ENCODE data around the gene NOP14.

The NOP14 gene

GRCh38 chr4:2908686-2909085 lies 54.5 kb downstream of the NOP14 start:
- no peak for DNase-seq

- DNase-seq: no peak
Measured at GRCh38 chr4:2907706-2908293, 55.4 kb downstream of the NOP14 start.

DNA sequence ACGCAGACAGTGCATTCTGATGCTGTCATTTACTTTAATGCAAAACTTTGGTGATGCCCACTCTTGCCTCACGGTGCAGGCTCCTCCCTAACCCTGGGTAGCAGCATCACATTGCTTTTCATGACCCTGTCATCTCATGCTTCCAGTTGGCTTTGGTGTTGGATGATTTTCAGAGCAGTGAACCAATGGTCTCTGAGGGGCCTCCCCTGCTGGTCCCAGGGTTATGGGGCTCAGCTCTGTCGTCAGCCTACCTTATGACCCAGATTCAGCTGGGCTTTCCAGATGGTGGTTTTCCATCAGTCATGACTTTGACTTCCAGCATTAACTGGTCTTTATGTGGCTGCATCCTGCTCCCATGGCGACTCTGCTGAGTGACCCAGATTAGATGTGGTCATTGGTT lies 56.0 kb downstream of the NOP14 start:
- no peak for DNase-seq

- no peak for DNase-seq
Measured at GRCh38 chr4:2906218-2906617, 57.0 kb downstream of the NOP14 start.

DNA sequence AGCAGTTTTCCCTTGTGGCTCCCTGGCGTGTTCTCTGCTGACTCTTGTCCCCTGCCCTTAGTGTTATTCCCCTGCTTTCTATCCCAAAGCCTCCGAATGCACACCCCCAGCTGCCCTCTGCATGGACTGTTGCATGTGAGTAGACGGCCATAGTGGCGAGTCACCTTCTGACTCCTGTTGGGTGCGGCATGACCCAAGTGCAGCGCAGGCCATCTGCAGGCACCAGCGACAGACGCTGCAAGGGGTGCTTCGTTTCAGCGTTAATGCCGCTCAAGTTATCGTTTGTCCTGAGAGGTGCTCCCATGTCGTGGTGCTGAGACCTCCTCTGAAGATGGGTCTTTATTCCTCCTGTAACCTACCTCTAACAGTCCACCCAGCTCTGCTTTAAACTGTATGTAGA lies 57.7 kb downstream of the NOP14 start:
- DNase-seq: no peak

GRCh38 chr4:2902126-2902525 lies 61.1 kb downstream of the NOP14 start:
- DNase-seq: no peak

GRCh38 chr4:2901186-2901585 lies 62.0 kb downstream of the NOP14 start:
- no peak for DNase-seq

- DNase-seq: no peak
Measured at GRCh38 chr4:2900741-2901140, 62.5 kb downstream of the NOP14 start.

DNA sequence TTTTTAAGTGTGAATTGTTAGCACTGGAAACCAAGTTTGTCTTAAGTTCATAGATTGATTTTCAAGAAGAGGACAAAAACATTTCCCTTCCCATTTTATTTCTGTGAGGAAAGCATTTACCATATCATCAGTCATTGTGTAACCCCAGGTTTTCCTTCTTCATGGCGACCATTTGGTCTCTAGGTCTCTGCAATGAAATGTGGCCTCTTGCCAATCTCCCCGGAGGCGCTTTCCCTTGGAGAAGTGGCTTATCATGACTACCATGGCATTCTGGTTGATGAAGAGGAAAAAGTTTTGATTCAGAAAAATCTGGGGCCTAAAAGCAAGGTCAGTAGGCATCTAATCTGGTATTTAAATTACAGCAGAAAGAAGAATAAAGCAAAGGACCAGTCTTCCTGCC lies 65.2 kb downstream of the NOP14 start:
- no peak for DNase-seq

DNA sequence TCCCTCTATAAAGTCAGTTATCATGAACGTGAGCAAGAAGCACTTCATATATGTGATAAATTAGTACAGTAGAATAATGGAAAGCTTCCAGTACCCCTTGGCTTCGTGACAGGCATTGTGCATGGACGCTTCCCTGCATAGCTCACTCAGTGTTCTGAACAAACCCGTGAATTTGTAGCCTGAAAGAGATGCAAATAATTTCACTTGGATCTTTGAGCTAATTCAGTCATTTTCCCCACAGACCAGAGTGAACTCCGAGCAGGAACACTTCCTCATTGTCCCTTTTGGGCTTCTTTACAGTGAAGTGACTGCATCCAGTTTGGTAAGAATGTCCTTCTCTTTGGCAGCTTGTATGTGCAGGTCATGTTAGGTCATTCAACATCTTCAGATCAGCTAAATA lies 69.4 kb downstream of the NOP14 start:
- DNase-seq: no peak

GRCh38 chr4:2891294-2891693 lies 71.9 kb downstream of the NOP14 start:
- no peak for DNase-seq

- DNase-seq: no peak
Measured at GRCh38 chr4:2888886-2889285, 74.3 kb downstream of the NOP14 start.
